Measurements from ENCODE around the gene PPEF1.

Gene PPEF1

GRCh38 chrX:18707426-18708049, at the start of gene PPEF1:
TSS of gene PPEF1 (plus strand) at chrX:18707645. CDS start at chrX:18707781, 136 bp downstream.
- Mint-ChIP-seq H3K27ac (no peak within 1 kb of the TSS), H3K4me3 (no peak within 1 kb of the TSS), H3K4me1 (no peaks in the 10 kb centered on the region), H3K36me3 (no peaks in the 10 kb centered on the region), H3K9me3 (no peaks in the 10 kb centered on the region), H3K27me3 (no peaks in the 10 kb centered on the region)
- ATAC-seq (replicated peaks) (peak in 1 of 2 donors; percentile 42), DNase-seq (no peak)

GRCh38 chrX:18661273-18661672, 46.2 kb upstream of the PPEF1 start:
- H3K4me3 Mint-ChIP-seq = no peak overlapping the region
- H3K4me1 Mint-ChIP-seq = no peaks in the 10 kb centered on the region
- ATAC-seq (replicated peaks) (no peak), DNase-seq (no peak)
- H3K27me3 Mint-ChIP-seq = peaks cover under 1 to 4% of the 10 kb centered on the region in 2 donors
- H3K27ac Mint-ChIP-seq = no peak overlapping the region
- H3K9me3 Mint-ChIP-seq = peaks cover 2 to 3% of the 10 kb centered on the region in 2 donors
- peaks cover 0 to 2% of the 10 kb centered on the region in 2 donors for H3K36me3 Mint-ChIP-seq

- H3K36me3 Mint-ChIP-seq = peaks cover 0 to 2% of the 10 kb centered on the region in 2 donors
- no peak overlapping the region for H3K27ac Mint-ChIP-seq
- peaks cover 2 to 3% of the 10 kb centered on the region in 2 donors for H3K9me3 Mint-ChIP-seq
- ATAC-seq (replicated peaks) (no peak), DNase-seq (no peak)
- peaks cover 7 to 8% of the 10 kb centered on the region in 2 donors for H3K27me3 Mint-ChIP-seq
- peaks cover 3 to 8% of the 10 kb centered on the region in 2 donors for H3K4me1 Mint-ChIP-seq
- no peak overlapping the region for H3K4me3 Mint-ChIP-seq
Observed at GRCh38 chrX:18664947-18665346, 42.5 kb upstream of the PPEF1 start.

DNA sequence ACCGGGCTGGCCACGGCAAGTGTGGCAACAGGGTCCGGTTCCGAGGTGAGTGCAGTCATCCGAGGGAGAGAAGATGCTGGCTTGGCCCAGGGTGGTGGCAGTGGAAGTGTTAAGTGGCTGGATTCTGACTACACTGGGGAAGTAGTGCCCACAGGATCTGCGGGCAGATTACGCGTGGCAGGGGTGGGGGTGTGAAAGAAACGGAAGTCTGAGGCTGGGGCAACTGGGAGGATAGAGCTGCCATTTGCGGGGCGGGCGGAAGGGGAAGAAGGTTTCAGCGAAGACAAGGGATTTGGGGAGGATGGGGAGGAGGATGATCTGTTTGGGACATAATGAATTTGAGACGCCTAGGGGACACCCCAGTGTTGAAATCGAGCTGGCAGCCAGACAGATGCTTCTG, 40.8 kb upstream of the PPEF1 start:
- Mint-ChIP-seq H3K36me3 (peaks cover 0 to 2% of the 10 kb centered on the region in 2 donors), H3K9me3 (peaks cover 2 to 3% of the 10 kb centered on the region in 2 donors), H3K27ac (no peak overlapping the region), H3K4me3 (no peak overlapping the region), H3K4me1 (peaks cover 3 to 8% of the 10 kb centered on the region in 2 donors), H3K27me3 (peaks cover 7 to 8% of the 10 kb centered on the region in 2 donors)
- no peak for DNase-seq
- ATAC-seq (replicated peaks) = no peak

GRCh38 chrX:18668071-18668835, 39.2 kb upstream of the PPEF1 start:
- DNase-seq (no peak), ATAC-seq (replicated peaks) (no peak)
- no peak overlapping the region for H3K27ac Mint-ChIP-seq
- peaks cover 7 to 8% of the 10 kb centered on the region in 2 donors for H3K27me3 Mint-ChIP-seq
- peaks cover 0 to 2% of the 10 kb centered on the region in 2 donors for H3K36me3 Mint-ChIP-seq
- peaks cover 3 to 8% of the 10 kb centered on the region in 2 donors for H3K4me1 Mint-ChIP-seq
- peaks cover 2 to 3% of the 10 kb centered on the region in 2 donors for H3K9me3 Mint-ChIP-seq
- peak overlapping the region; percentile 30 to 61 for H3K4me3 Mint-ChIP-seq

- H3K27ac Mint-ChIP-seq = no peak within 1 kb of the TSS
- DNase-seq (no peak), ATAC-seq (replicated peaks) (no peak)
- H3K4me3 Mint-ChIP-seq = no peak within 1 kb of the TSS
- no peaks in the 10 kb centered on the region for H3K27me3 Mint-ChIP-seq
- H3K9me3 Mint-ChIP-seq = no peaks in the 10 kb centered on the region
- H3K4me1 Mint-ChIP-seq = peaks cover 5 to 20% of the 10 kb centered on the region in 2 donors
- H3K36me3 Mint-ChIP-seq = peaks cover 2 to 3% of the 10 kb centered on the region in 2 donors
Observed at GRCh38 chrX:18672008-18672407, 35.4 kb upstream of the PPEF1 start, which contains the start of gene RS1. TSS of gene RS1 (minus strand) at chrX:18672108. CDS start at chrX:18672068, 40 bp downstream.

DNA sequence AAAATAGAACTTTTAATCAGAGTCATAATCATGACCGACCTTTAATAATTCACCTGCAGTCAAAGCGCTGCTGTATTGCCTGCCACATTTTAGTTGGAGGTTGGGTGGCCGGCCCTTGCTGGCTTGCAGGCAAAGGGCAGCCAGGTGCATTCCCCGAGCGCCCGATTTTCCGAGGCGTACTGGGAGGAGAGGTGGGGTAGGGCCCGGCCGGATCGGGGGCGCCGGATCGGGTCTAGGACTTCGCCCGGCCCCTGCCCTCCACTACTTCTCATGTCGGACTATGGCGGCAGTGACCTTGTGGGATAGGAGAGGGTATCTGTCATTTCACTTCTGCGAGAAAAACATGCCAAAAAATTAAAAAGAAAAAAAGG, 33.0 kb upstream of the PPEF1 start:
- ATAC-seq (replicated peaks) = peak; percentile 45 to 51
- Mint-ChIP-seq H3K4me1 (peaks cover 7 to 25% of the 10 kb centered on the region in 2 donors), H3K27me3 (peaks cover 0 to 4% of the 10 kb centered on the region in 2 donors), H3K4me3 (peak overlapping the region; percentile 83 to 90), H3K36me3 (peaks cover 3 to 7% of the 10 kb centered on the region in 2 donors), H3K9me3 (no peaks in the 10 kb centered on the region), H3K27ac (peak overlapping the region; percentile 97)
- peak; percentile 5 for DNase-seq

- DNase-seq (peak; percentile 77), ATAC-seq (replicated peaks) (peak; percentile 82)
- peaks cover 3 to 7% of the 10 kb centered on the region in 2 donors for H3K36me3 Mint-ChIP-seq
- peak overlapping the region; percentile 83 to 90 for H3K4me3 Mint-ChIP-seq
- H3K27ac Mint-ChIP-seq = peak overlapping the region; percentile 97
- peaks cover 0 to 4% of the 10 kb centered on the region in 2 donors for H3K27me3 Mint-ChIP-seq
- no peaks in the 10 kb centered on the region for H3K9me3 Mint-ChIP-seq
- H3K4me1 Mint-ChIP-seq = peaks cover 7 to 25% of the 10 kb centered on the region in 2 donors
Observed at GRCh38 chrX:18674788-18675735, 32.4 kb upstream of the PPEF1 start.

- Mint-ChIP-seq H3K27ac (no peak overlapping the region), H3K4me3 (peak overlapping the region in 1 of 2 donors; percentile 30)
- ATAC-seq (replicated peaks) = no peak
Observed at GRCh38 chrX:18676050-18676449, 31.4 kb upstream of the PPEF1 start.

GRCh38 chrX:18676470-18676869, 31.0 kb upstream of the PPEF1 start:
- H3K36me3 Mint-ChIP-seq = peaks cover 3 to 7% of the 10 kb centered on the region in 2 donors
- H3K4me3 Mint-ChIP-seq = no peak overlapping the region
- DNase-seq = no peak
- no peak overlapping the region for H3K27ac Mint-ChIP-seq
- ATAC-seq (replicated peaks) = no peak
- no peaks in the 10 kb centered on the region for H3K9me3 Mint-ChIP-seq
- H3K4me1 Mint-ChIP-seq = peaks cover 7 to 25% of the 10 kb centered on the region in 2 donors
- peaks cover 0 to 4% of the 10 kb centered on the region in 2 donors for H3K27me3 Mint-ChIP-seq

More at GRCh38 chrX:18676050-18676449, 31.4 kb upstream of the PPEF1 start:
- peaks cover 0 to 4% of the 10 kb centered on the region in 2 donors for H3K27me3 Mint-ChIP-seq
- peaks cover 7 to 25% of the 10 kb centered on the region in 2 donors for H3K4me1 Mint-ChIP-seq
- H3K9me3 Mint-ChIP-seq = no peaks in the 10 kb centered on the region
- no peak for DNase-seq
- H3K36me3 Mint-ChIP-seq = peaks cover 3 to 7% of the 10 kb centered on the region in 2 donors

DNA sequence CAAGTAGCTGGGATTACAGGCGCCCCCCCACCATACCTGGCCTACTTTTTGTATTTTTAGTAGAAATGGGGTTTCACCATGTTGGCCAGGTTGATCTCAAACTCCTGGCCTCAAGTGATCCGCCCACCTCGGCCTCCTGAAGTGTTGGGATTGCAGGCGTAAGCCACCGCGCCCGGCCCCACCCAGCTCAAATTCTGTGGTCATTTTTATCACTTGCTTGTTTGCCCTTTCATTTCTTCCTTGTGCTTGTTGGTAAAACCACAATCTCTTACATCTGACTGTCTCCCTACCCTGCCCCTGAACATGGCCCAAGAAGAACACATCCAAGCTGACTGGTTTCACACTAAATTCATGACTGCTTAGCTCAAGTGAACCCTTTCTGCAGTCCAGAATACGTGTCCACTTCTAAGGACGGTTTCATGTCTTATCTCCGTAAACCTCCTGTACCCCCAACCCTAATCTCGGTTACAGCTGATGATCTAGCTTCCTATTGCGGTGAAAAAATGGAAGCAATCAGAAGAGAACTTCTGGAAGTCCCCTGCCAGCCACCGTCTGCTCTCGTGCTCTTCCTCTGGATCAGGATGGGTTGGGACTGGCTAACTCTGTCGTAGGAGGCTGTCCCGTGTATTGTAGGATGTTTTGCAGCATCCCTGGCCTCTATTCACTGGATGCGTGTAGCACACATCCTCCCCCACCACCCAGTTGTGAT, 30.1 kb upstream of the PPEF1 start:
- Mint-ChIP-seq H3K4me1 (peaks cover 7 to 25% of the 10 kb centered on the region in 2 donors), H3K36me3 (peaks cover 3 to 7% of the 10 kb centered on the region in 2 donors), H3K27ac (no peak overlapping the region), H3K4me3 (no peak overlapping the region), H3K9me3 (no peaks in the 10 kb centered on the region), H3K27me3 (peaks cover 0 to 4% of the 10 kb centered on the region in 2 donors)
- DNase-seq (no peak), ATAC-seq (replicated peaks) (no peak)

DNA sequence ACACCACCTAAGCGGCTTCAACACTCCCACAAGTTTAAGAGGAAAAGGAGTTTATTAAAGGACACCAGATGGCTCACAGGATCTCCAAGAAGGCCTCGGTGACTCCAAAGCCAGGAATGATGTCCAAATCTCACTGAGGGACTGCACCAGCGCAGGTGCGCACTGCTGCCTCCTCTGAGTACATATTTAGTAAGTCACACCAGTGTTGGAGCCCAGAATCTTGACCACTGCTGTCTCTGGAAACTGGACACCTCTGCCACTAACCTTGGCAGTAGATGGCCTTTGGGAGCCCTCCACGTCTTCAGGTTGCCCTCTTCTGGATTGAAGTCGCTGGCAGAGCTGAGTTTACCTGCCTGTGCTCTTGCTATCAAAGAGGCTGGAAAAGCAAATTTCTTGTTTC, 25.4 kb upstream of the PPEF1 start:
- peaks cover 0 to 10% of the 10 kb centered on the region in 2 donors for H3K27me3 Mint-ChIP-seq
- no peak overlapping the region for H3K27ac Mint-ChIP-seq
- peaks cover 4 to 19% of the 10 kb centered on the region in 2 donors for H3K4me1 Mint-ChIP-seq
- DNase-seq (no peak), ATAC-seq (replicated peaks) (no peak)
- peaks cover 0 to 2% of the 10 kb centered on the region in 2 donors for H3K9me3 Mint-ChIP-seq
- H3K4me3 Mint-ChIP-seq = no peak overlapping the region
- peaks cover 2 to 4% of the 10 kb centered on the region in 2 donors for H3K36me3 Mint-ChIP-seq

DNA sequence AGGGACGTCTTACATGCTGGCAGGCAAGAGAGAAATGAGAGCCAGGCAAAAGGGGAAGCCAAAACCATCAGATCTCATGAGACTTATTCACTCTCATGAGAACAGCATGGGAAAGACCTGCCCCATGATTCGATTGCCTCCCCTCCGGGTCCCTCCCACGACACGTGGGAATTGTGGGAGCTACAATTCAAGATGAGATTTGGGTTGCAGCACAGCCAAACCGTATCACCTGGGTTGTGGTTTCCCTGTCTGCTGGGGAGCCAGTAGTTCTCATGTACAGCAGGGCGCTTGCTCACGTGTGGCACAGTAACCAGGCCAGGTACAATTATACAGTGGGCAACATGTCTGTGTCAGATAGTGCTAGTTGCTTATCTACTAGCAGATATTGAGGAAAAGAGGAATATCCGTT, 24.5 kb upstream of the PPEF1 start:
- no peak overlapping the region for H3K4me3 Mint-ChIP-seq
- no peak overlapping the region for H3K27ac Mint-ChIP-seq
- peaks cover 0 to 6% of the 10 kb centered on the region in 2 donors for H3K27me3 Mint-ChIP-seq
- ATAC-seq (replicated peaks) (no peak), DNase-seq (no peak)
- peaks cover 0 to 2% of the 10 kb centered on the region in 2 donors for H3K9me3 Mint-ChIP-seq
- H3K36me3 Mint-ChIP-seq = peaks cover 0 to 4% of the 10 kb centered on the region in 2 donors
- peaks cover 0 to 12% of the 10 kb centered on the region in 2 donors for H3K4me1 Mint-ChIP-seq

Measured in stimulated activated naive B cell treated with anti-CD40 and anti-IgM and Interleukin-4, amounts not matched to agents 10 μg/mL and 1 μg/mL and 100 μg/mL, for 72 hours (primary cell).